ENCODE data around the gene SUSD3. TPM values are rescaled to one million over a fixed set of nuclear protein-coding genes. Genes with fewer than 3 reads are reported as not detected.

The SUSD3 gene
- total and polyA plus RNA-seq, 2 of the 8 experiments (the other 6 are each of a cell fraction or from before 2014, with no cell fraction given) = 5.5 to 35.4 TPM

- peaks cover 0 to 3% of the 10 kb centered on the region in 2 experiments; a peak in 1 of 4 replicates for H3K9me3 ChIP-seq (ENCODE audit: insufficient read depth in 2 of 2, low read depth in 1 of 2, low read length in 1 of 2)
- H3K14ac ChIP-seq (ENCODE audit: insufficient read length) = no peak overlapping the region
- H4K5ac ChIP-seq (ENCODE audit: insufficient read length, low read depth, low read length) = no peak overlapping the region
- H3K27me3 ChIP-seq (replicated peaks in 1 of 4; ENCODE audit: control insufficient read depth in 3 of 4, extremely low read depth in 1 of 4, insufficient read depth in 3 of 4, low read length in 3 of 4) = no peaks in the 10 kb centered on the region
- H3K4me1 ChIP-seq (replicated peaks in 1 of 4; ENCODE audit: control insufficient read depth in 3 of 4, insufficient read depth in 4 of 4, low read length in 3 of 4) = peaks cover 0 to 9% (median under 1%) of the 10 kb centered on the region in 4 experiments; a peak in 3 of 7 replicates
- no peaks in the 10 kb centered on the region for H3K79me1 ChIP-seq (ENCODE audit: low read depth, low read length)
- FAIRE-seq (no peak), DNase-seq (ENCODE audit: low read depth in 1 of 2, low spot score in 2 of 2) (no peak)
- no peak overlapping the region for H3K18ac ChIP-seq (ENCODE audit: extremely low read depth, low read length)
- ChIA-PET POLR2A (ENCODE audit: partially characterized antibody) (interaction anchor here (1.4 kb wide), 1 partner anchor 27 kb away, joined by 6 read pairs; no protein-coding TSS in a partner anchor), CTCF (ENCODE audit: partially characterized antibody) (interaction anchor here (0.7 to 1.4 kb wide), 6 partner anchors 11 to 68 kb away, joined by 3 to 7 read pairs (median 3); no protein-coding TSS in a partner anchor)
- H2AK5ac ChIP-seq (ENCODE audit: low read depth, low read length) = no peak overlapping the region
- no peaks in the 10 kb centered on the region for H3K36me3 ChIP-seq (ENCODE audit: control insufficient read depth in 2 of 4, insufficient read depth in 4 of 4, low read length in 3 of 4)
- H2BK12ac ChIP-seq (ENCODE audit: low read depth, low read length) = no peak overlapping the region
- no peak overlapping the region for H3K23ac ChIP-seq (ENCODE audit: insufficient read length)
- no peak overlapping the region for H3K9ac ChIP-seq (replicated peaks in 1 of 4; ENCODE audit: extremely low read depth in 1 of 4, low read depth in 3 of 4, low read length in 3 of 4)
- H2BK15ac ChIP-seq (ENCODE audit: low read length) = no peak overlapping the region
- H3K27ac ChIP-seq (ENCODE audit: low read depth, low read length) = no peak overlapping the region
- H4K8ac ChIP-seq (ENCODE audit: extremely low read depth, insufficient read depth, low read length) = 0 out of 2 replicates have a peak overlapping the region, but pooled peaks have one; percentile 22
- no peak overlapping the region for H2BK120ac ChIP-seq (replicated peaks; ENCODE audit: low read depth, low read length)
- peak overlapping the region; percentile 83; the same call in 1 of the 2 replicates for H2AFZ ChIP-seq (ENCODE audit: low read length)
- no peak overlapping the region for H3K4me3 ChIP-seq (ENCODE audit: extremely low read depth in 1 of 4, insufficient read depth in 2 of 4, low read depth in 3 of 4, low read length in 4 of 4)
- H3K79me2 ChIP-seq (ENCODE audit: control insufficient read depth in 1 of 2, insufficient read depth in 2 of 2, low read length in 2 of 2) = no peaks in the 10 kb centered on the region
- H2BK20ac ChIP-seq (ENCODE audit: low read length) = no peak overlapping the region
- no peak overlapping the region for H2BK5ac ChIP-seq (ENCODE audit: low read depth, low read length)
- H4K20me1 ChIP-seq (replicated peaks in 1 of 2; ENCODE audit: control insufficient read depth in 1 of 2, insufficient read depth in 2 of 2, low read length in 2 of 2) = no peaks in the 10 kb centered on the region
- no peak overlapping the region for H3K4ac ChIP-seq (replicated peaks; ENCODE audit: insufficient read length, low read depth, low read length)
- TF ChIP-seq MAX (IDR thresholded peaks at IDR 0.05) (peak; percentile 74), CTCF (IDR thresholded peaks at IDR 0.05; ENCODE audit: control extremely low read depth in 1 of 3, insufficient read depth in 1 of 3, low read depth in 1 of 3, low read length in 3 of 3) (no peak), YY1 (IDR thresholded peaks at IDR 0.05; ENCODE audit: low read depth, low read length) (peak; percentile 88), USF2 (IDR thresholded peaks at IDR 0.05; ENCODE audit: low read length) (peak; percentile 64)
- no peak overlapping the region for H4K91ac ChIP-seq (replicated peaks; ENCODE audit: insufficient read length, low read length)
- WGBS, 2 experiments (ENCODE audit: extremely low coverage in 1 of 2, insufficient coverage in 1 of 2, insufficient read length in 1 of 2, insufficient replicate concordance in 2 of 2, low coverage in 1 of 2, low lambda C conversion rate in 2 of 2, missing lambda C conversion rate in 1 of 2) = 90% methylated on average over 6 of the region's 6 CpGs; no CpG with 5 or more reads in 1 of the 2 experiments
- no peak overlapping the region for H3K56ac ChIP-seq (replicated peaks; ENCODE audit: insufficient read length, low read depth, low read length)
- no peaks in the 10 kb centered on the region for H3K23me2 ChIP-seq (ENCODE audit: low read depth, low read length)
- H3K4me2 ChIP-seq (ENCODE audit: insufficient read depth in 1 of 2, low read depth in 2 of 2, low read length in 2 of 2) = no peak overlapping the region
Measured at GRCh38 chr9:93041108-93041802, 17.2 kb upstream of the SUSD3 start.

Data from H1 (cell line).